HG03354 (cell line): ENCODE results near the gene RASGEF1C.

Source experiments
- ATAC-seq: cut with Tn5 transposase; IDR thresholded peaks from one replicate; pipeline ENCODE4 v1.9.1; 2021; ENCODE audit warnings: mild to moderate bottlenecking; ENCODE audit not compliant: unreplicated experiment, poor library complexity, severe bottlenecking

Gene RASGEF1C

DNA sequence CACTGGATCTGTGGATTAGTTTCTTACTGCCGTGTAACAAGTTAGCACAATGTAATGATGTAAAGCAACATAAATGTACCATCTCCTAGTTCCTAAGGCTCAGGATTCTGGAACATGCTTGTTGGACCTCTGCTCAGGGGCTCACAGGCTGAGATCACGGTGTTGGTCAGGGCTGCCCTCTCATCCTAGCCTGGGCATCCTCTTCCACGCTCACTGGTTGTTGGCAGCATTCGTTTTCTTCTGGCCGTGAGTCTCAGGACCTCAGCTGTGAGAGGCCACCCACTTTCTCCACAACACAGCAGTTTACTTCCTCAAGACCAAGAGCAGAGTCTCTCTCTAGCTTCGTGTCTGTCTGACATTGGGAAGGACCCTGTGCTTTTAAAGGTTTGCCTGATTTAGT, 17.3 kb downstream of the RASGEF1C start:
- ATAC-seq: no peak

DNA sequence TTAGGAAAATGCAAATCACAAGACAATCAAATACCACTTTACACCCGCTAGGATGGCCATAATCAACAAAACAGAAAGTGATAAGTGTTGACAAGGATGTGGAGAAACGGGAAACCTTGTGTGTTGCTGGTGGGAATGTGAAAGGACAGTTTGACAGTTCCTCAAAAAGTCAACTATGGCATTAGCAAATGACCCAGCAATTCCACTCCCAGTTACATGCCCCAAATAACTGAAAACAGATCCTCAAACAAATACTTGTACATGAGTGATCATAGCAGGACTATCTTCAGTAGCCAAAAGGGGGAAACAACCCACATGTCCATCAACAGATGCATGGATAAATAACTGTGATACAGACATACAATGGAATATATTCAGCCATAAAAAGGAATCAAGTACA, 21.2 kb downstream of the RASGEF1C start:
- no peak for ATAC-seq

DNA sequence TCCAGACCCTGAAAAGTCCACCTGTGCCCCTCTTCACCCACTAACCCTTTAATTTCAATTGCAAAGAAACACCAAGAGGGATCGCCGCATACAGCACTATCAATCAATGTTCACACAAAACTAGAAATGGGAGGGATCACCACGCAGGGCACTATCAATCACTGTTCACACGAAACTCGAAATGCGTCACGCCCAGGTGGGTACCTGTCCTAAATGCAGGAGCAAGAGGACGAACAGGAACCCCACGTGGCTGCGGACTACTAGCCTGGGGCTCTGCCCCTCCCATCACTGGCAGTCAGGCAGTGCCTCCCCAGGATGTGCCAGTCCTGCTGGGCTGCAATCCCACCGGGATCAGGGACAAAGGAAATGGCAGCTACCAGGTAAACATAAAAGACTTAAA, 28.2 kb downstream of the RASGEF1C start:
- ATAC-seq: no peak

DNA sequence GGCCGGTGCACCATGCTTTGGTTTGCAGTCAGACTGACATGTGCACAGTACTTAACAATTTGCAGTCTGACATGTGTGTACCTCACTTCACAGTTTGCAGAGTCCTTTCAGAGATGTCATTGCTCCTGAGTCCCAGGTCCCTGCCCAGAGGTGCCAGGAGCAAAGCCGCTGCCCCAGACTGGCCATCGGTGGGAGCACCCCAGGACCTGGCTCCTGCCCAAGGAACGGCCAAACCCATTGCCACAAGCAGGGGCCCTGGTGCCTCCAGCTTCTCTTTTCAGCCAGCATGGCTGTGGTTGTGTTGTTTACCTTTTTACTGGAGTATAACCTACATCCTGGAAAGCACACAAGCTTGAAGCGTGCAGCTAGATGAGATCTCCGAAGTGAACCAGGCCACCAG, 28.6 kb downstream of the RASGEF1C start:
- no peak for ATAC-seq

DNA sequence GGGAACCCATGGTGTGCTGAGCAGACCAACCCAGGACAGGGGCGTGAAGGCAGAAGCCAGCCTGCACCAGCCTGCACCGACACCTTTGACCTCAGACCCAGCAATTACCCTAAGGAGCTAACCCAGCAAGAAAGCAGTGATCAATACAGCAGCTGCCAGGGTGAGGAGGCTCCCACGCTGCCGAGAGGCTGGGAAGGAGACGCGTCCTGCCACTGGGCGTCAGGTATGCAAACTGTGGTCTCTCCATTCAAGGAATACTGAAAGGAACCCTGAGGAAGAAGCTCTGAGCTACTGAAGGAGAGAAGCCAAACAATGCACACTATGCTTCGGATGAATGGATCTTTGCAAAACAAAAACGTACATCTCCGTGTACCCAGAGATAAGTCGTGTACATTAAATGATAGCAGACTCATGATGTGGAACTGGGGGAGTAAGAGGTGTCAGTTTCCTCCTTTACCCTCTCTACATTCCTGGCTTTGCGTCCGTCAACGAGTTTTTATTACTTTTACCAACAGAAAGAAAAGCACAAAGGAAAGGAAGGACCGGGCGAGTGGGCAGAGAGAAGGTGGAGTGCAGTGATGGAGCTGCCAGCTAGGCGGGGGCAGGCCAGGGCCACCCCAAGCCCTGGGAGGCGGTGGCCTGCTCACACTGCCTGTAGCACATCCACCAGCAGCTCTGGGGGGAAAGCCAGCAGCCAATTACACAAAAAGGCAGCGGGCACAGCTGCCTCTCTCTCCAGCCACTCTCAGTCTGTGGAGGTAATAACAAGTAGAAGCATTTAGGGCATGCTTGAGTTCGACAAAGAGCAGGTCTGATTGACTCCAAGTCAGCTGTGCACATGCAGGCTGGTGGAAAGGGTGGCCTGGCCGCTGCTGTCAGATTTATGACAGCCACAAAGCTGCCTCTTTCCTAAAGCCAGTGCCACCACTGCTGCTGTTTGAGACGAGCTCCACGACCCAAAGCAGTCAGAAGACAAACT, 29.3 kb downstream of the RASGEF1C start:
- no peak for ATAC-seq

DNA sequence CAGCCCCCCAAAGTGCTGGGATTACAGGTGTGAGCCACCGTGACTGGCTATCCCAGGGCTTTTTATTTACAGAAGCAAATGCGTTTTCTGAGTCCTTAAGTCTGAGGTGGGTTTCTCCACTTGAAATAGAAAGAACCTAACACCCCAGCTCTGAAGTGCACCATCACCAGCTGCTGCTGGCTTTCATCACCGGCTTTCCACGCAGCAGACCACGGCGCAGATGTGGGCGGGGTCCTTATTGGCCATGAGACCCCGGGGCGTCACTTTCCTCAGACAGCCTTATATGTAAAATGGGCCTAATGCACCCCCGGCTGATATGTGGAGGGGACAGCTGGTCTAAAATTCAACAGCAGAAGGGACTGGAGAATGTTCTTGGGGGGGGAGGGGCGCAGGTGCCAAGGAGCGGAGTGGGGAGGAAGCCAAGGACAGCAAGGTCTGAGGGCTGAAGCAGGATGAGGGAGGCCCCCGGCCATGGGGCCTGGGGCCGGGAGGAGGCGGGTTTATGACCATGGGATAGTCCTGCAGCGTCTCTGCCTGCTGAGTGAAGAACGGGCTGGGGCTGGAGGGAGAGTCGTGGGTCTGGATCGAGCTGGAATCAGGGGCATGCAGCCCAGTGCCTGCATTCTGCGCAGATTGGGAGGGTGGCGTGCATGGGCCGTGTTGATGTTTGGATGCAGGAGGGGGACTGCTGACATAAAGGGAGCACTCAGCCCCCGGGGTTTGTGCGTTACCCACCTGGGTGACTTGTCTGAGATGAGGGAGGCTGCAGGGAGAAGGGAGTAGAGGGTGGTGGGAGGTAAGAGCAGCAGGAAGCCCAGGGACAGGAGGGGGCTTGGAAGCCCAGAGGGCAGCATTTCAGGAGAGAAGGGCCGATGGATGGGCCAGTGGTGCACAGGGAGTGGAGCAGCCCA, 30.2 kb downstream of the RASGEF1C start:
- ATAC-seq: no peak

DNA sequence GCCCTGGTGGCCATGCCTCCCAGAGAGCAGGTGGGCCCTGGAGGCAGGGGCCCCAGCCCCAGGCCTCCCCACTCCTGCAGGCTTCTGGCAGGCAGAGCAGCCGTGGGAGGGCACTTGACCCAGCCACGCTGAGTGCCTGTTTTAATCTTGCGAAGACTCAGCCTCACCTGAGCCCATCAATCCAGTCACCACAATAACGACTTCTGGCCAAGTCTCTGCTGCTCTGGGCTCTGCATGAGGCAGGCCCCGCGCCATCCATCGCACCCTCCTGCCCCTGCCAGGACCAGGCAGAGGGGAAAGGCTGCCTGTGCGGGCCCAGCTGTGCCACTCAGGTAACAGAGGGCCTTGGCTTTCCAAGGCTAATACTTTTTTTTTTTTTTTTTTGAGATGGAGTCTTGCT, 32.8 kb downstream of the RASGEF1C start:
- ATAC-seq: no peak

DNA sequence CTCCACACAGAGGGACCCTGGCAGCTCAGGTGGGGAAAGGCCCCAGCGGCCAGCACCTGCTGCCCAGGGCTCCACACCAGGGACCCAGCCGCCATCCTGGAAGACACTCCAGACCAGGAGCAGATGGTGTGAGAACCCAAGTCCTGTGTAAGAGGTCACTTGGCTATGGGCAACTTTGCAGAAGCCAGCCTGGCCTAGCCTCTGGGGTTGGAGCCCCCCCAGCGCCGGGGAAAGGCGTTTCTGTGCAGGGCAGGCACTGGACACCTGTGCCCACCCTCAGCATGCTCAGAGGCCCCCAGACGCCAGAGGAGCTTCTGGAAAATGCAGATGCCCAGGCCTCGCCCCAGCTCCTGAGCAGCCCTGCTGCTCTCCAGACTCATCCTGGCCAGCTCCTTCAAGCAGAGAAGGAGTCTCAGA, 34.0 kb downstream of the RASGEF1C start:
- no peak for ATAC-seq

DNA sequence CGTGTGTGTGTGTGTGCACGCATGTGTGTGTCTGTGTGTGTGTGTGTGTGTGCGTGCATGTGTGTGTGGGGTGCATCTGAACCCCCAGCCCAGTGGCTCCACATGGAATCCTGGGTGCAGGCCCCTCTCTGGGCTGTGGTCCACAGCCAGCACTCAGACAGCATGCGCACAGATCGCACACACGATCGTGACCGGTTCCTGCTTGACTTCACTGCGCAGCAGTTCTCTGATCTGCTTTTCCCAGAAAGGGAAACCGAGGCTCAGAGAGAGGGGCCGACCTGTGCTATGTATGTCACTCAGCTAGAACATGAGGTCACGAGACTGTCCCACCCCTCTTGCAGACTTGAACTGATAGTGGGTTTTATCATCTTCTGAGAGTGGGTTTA, 34.4 kb downstream of the RASGEF1C start:
- ATAC-seq: no peak

DNA sequence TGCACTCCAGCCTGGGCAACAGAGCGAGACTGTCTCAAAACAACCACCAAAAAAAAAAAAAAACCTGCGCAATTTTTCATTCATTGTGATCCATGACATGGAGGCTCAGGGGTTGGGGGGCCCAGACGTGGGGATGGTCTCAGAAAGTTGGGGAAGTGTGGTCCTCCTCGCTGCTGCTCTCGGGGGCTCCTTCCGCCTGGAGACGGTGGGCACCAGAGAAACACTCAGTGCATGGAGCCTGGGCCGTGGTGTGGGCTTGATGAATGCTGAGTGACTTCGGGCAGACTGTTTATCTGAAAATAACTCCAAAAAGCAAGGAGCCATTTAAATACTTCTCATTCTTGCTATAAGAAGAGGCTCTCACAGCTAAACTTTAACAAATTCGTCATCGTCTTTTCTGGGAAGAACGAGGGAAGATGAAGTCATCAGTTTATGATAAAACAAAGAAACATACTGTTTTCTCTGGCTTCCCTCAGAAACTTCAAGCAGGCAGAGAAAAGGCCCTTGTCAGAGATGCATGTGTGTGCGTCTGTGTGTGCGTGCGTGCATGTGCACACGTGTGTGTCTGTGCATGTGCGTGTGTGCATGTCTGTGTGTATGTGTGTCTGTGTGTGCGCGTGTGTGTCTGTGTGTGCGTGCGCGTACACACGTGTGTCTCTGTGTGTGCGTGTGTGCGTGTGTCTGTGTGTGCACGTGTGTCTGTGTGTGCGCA, 35.0 kb downstream of the RASGEF1C start:
- ATAC-seq: no peak

DNA sequence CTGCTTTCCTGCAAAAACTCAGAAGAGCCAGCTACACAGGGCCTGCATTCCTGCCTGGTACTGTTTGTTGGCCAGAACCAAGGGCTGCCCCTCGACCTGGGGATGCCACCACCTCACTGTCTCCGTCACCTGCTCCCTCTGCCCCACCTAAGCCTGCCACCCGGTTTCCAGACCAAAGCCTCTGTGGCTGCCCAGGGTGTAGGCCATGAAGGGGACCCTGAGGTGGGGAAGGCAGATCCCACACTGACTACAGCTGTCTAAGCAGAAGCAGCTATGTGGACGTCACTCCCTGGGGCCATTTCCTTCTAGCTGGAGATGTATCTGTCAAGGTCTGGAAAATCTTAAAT, 35.8 kb downstream of the RASGEF1C start:
- ATAC-seq: no peak

DNA sequence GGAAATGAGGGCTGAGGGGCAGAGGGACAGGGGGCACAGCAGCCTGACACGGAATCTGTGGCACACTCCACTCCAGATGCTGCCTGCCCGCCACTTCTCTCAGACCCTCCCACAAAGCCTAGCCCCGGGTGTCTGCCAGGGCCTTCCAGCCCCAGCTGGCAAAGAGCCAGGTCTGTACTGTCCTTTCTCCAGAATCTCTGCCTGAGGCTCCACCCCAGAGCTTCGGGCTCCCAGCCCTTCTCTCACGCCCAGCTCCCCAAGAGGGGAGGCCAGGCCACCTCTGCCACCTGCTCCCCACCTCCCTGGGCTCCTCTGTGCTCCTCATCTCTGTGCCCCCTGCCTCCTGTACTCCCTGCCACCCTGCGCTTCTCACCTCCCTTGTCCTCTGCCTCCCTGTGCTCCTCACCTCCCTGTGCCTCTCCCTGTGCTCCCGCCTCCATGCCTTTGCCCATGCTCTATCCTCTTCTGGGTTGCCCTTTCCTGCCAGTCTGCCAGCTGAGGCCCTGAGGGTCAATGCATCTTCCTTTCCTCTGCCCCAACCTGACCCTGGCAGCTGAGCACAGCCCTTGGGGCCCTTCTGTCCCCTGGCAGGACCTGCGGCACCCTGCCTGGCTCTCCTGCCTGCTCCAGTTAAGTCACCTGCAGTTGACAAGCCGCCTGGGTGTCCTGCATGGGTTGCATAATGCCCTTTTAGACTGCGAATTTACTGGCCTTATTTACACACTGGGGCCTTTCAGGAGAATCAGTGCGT, 36.4 kb downstream of the RASGEF1C start:
- no peak for ATAC-seq

DNA sequence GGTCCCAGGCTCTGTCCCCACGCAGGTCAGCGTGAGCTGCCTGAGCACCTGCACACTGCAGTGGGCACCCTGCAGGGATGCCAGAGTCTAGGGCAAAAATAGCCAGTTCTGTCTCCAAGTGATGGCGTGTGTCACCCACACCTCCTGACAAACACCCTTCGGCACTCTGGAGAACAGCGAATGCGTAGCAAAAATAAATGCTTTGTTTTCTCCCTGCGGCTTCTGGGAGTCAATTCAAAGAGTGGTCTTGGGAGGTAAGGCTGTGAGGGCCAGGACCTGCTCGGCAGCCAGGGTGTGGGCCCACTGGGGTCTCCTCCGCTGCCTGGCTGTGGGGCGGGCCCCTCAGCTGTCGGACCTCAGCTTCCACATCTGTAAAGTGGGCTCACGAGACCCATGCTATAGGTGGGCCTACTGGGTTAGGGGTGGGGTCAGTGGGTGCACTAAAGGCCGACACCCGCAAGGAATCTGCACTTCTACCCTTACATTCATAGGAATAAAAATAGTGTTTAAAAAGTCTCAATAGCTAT, 37.4 kb downstream of the RASGEF1C start:
- no peak for ATAC-seq

DNA sequence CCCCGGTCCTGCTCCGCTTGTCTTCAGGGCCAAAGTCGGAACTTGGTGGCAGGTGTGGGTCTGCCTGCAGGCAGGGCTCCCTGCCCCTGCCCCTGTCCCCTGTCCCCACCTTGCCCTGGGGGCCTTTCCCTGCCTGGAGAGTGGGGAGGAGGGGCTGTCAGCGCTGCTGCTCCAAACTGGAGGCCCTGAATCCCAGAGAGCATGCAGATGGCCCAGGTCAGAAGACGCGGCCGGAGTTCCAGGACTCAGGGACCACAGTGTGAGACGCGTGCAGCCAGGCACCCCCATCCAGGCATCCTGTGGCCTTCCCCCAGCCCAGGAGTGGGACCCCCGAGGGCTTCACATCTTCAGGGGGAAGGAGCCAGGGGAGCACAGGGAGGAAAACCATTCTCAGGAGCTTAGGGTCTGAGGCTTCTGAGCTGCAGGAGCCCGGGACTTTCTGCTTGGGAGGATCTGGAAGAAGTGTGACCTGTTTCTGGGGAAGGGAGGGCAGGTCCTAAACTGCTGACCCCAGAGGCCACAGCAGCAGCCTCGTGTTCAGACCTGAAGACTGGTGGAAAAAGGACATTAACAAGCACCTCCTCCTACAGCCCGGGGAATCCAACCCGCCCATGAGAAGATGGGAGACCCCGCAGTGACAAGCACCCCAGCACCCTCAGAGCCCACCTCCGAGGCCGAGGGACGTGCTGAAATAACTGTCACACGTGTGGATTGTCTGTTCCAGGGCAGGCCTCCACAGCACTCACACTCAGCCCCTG, 38.0 kb downstream of the RASGEF1C start:
- no peak for ATAC-seq

DNA sequence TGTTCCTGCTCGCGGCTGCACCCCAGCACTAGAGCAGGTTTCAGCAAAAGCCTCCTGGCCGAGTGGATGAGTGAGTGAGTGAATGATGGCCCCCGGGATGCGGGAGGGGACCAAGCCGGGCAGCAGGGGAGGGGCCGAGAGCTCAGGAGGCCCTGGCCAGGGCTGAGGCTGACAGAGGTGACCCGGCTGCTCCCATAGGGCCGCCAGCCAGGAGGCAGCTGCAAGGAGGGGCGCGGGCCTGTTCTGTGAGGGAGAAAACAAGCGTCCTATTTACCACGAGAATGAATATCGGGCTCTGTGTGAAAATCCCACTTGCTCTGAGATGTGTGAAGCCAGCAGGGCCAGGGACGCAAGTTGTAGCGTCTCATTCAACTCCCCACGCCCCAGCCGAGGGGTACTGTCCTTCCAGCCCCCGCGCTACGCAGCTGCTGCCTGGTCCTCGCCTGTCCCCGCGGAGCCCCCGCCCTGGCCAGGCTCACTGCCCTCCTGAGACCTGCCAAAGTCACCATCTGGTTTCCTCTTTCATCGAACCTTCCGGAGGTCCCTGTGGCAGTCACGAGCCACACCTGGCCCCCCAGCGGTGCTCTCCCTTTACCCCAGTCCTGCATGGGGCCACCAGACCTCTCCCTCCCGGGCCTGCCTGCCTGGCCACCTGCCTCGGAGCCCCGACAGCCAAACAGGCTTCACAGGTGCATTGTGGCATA, 38.8 kb downstream of the RASGEF1C start:
- no peak for ATAC-seq

DNA sequence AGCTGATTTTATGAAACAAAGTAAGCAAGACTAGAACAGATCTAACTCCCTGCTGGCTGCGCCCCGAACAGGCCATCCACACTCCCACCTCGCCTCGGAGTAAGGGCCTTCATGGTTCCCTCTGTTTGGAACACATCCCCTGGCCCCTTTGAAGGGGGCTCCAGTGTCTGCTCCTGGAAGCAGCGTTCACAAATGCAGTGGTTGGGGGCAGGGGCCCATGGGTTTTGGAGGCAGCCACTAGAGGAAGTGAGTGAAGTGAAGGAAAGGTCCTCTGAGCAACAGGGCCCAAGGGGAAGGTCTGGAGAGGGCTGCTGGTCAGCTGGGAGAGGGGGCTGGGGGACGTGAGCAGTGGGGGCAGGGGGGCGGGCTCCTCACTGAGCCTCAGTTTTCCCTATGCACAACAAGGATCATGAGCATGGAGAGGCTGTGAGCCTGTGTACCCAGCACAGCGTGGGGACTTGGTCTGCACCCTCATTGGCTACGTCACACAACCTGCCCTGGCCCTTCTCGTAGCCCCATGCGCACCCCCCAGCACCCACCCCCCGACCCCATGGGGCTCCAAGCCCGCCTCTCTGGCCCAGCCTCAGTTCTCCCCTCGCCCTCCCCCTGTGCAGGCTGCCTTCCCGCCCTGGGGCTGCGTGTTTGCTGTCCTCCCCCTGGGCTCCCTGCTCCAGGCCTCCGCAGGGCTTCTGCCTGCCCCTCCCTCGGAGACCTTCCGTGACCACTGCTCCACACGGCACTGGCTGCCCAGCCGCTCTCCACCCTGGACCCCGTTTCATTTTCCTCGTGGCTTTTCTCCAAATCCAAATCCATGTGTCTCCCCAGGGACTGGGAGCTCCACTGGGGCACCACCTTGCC, 39.5 kb downstream of the RASGEF1C start:
- no peak for ATAC-seq

DNA sequence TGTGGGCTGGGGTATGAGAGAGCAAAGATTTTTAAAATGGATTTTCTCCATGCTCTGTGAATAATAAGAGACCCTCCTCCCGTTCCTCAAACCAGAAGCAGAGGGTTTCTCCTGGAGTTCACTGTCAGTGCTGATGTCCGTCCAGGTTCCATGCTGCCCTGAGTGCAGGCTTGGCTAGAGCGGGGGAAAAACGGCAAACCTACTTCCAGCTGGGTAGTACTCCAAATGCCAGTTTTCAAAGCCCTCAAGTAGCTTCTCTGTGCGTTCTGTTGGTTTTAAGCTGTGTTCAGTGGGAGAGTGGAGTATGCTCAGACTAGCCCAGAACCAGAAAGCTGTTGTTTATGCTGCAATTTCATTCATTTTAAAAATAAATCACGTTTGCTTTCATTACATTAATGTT, 40.3 kb downstream of the RASGEF1C start:
- no peak for ATAC-seq
